CD14-positive monocyte (primary cell): ENCODE measurements around the gene MED15. TPM values are rescaled to one million over a fixed set of nuclear protein-coding genes. Genes with fewer than 3 reads are reported as not detected.
A peak's percentile ranks its signal among the peaks of the same experiment; 100 is the strongest.

Experiments used
- DNase-seq, 3 donors: peaks; one replicate each; pipeline ENCODE4 v3.0.0-alpha.2; 2011 to 2022
- H2AFZ ChIP-seq: 2 replicates; pipeline ENCODE4 v1.6.0; 2012; ENCODE audit warnings: mild to moderate bottlenecking, low read depth, low read length, inconsistent platforms; ENCODE audit not compliant: insufficient read depth, poor library complexity, severe bottlenecking
- H3K27ac ChIP-seq, 2 donors: 1 replicate in 1 of 2; 2 replicates in 1 of 2; pipeline ENCODE4 v1.5.1; 2012 to 2013; ENCODE audit warnings: low read length in 2 of 2, control low read depth in 1 of 2, inconsistent platforms in 1 of 2, low read depth in 1 of 2, mild to moderate bottlenecking in 1 of 2
- H3K27me3 ChIP-seq, 2 donors: one replicate each; pipeline versions ENCODE4 v1.6.0 to v1.6.1; 2011 to 2013; ENCODE audit warnings: low read length in 2 of 2; ENCODE audit not compliant: control insufficient read depth in 2 of 2, insufficient read depth in 2 of 2
- H3K36me3 ChIP-seq, 2 donors: replicated peaks in 1 of 2; 1 replicate in 1 of 2; 2 replicates in 1 of 2; pipeline versions ENCODE4 v1.5.1 to v1.6.1; 2012 to 2013; ENCODE audit warnings: low read length in 2 of 2, control low read depth in 1 of 2, inconsistent platforms in 1 of 2, mild to moderate bottlenecking in 1 of 2; ENCODE audit not compliant: insufficient read depth in 2 of 2, control insufficient read depth in 1 of 2
- H3K4me1 ChIP-seq, 2 donors: 1 replicate in 1 of 2; 2 replicates in 1 of 2; pipeline versions ENCODE4 v1.5.1 to v1.6.1; 2012 to 2013; ENCODE audit warnings: low read length in 2 of 2, control low read depth in 1 of 2, inconsistent platforms in 1 of 2, mild to moderate bottlenecking in 1 of 2, moderate library complexity in 1 of 2; ENCODE audit not compliant: insufficient read depth in 2 of 2, control insufficient read depth in 1 of 2
- H3K4me2 ChIP-seq: replicated peaks from 2 replicates; pipeline ENCODE3; 2012; ENCODE audit warnings: low read length, moderate library complexity, mild to moderate bottlenecking; ENCODE audit not compliant: poor library complexity, severe bottlenecking; ENCODE audit errors: extremely low read depth
- H3K4me3 ChIP-seq, 3 experiments: fragments of 200-600 bp in 1 of 3; sonication (generic) in 1 of 3; replicated peaks in 1 of 3; 1 replicate in 2 of 3; 2 replicates in 1 of 3; pipeline ENCODE4 v1.5.1; 2011 to 2013; ENCODE audit warnings: low read length in 3 of 3, mild to moderate bottlenecking in 3 of 3, control low read depth in 2 of 3, low read depth in 2 of 3, inconsistent platforms in 1 of 3, moderate library complexity in 1 of 3
- H3K79me2 ChIP-seq: 2 replicates; pipeline ENCODE4 v1.6.0; 2012; ENCODE audit warnings: mild to moderate bottlenecking, control low read depth, inconsistent platforms, low read length, moderate library complexity; ENCODE audit not compliant: insufficient read depth
- H3K9ac ChIP-seq: 2 replicates; pipeline ENCODE4 v1.6.0; 2017; ENCODE audit warnings: low read length, mild to moderate bottlenecking; ENCODE audit not compliant: insufficient read depth, poor library complexity, severe bottlenecking
- H3K9me3 ChIP-seq, 2 donors: replicated peaks in 1 of 2; 1 replicate in 1 of 2; 2 replicates in 1 of 2; pipeline versions ENCODE4 v1.5.1 to v1.6.1; 2012 to 2013; ENCODE audit warnings: low read length in 2 of 2, control low read depth in 1 of 2; ENCODE audit not compliant: control insufficient read depth in 1 of 2, insufficient read depth in 1 of 2
- H4K20me1 ChIP-seq: 2 replicates; pipeline ENCODE4 v1.6.0; 2012; ENCODE audit warnings: mild to moderate bottlenecking, low read length, control low read depth, moderate library complexity; ENCODE audit not compliant: insufficient read depth
- H3K27ac Mint-ChIP-seq, 7 donors: one replicate each; pipeline ENCODE4 v1.8.0; 2020; ENCODE audit warnings: mild to moderate bottlenecking in 7 of 7, mixed read lengths in 7 of 7, moderate library complexity in 6 of 7, inconsistent platforms in 2 of 7
- H3K27me3 Mint-ChIP-seq, 3 donors: one replicate each; pipeline ENCODE4 v1.8.0; 2021 to 2022; ENCODE audit warnings: low read depth in 3 of 3, mild to moderate bottlenecking in 3 of 3, mixed read lengths in 3 of 3, moderate library complexity in 3 of 3, inconsistent platforms in 1 of 3
- H3K36me3 Mint-ChIP-seq, 2 donors: one replicate each; pipeline ENCODE4 v1.8.0; 2020; ENCODE audit warnings: mixed read lengths in 2 of 2, inconsistent platforms in 1 of 2, mild to moderate bottlenecking in 1 of 2
- H3K4me1 Mint-ChIP-seq: one replicate; pipeline ENCODE4 v1.8.0; 2020; ENCODE audit warnings: mild to moderate bottlenecking, mixed read lengths
- H3K4me3 Mint-ChIP-seq, 2 donors: one replicate each; pipeline ENCODE4 v1.8.0; 2020; ENCODE audit warnings: mild to moderate bottlenecking in 2 of 2, mixed read lengths in 2 of 2, moderate library complexity in 1 of 2
- H3K9me3 Mint-ChIP-seq, 7 donors: one replicate each; pipeline ENCODE4 v1.8.0; 2020 to 2022; ENCODE audit warnings: mixed read lengths in 7 of 7, mild to moderate bottlenecking in 6 of 7, moderate library complexity in 6 of 7, inconsistent platforms in 2 of 7
- CTCF ChIP-seq: fragments of 200-600 bp; IDR thresholded peaks from one replicate; pipeline ENCODE4 v1.8.0; 2022; ENCODE audit warnings: antibody characterized with exemption, mild to moderate bottlenecking
- WGBS: methylation state at CpG from one replicate; pipeline ENCODE4 v1.1.5; 2013; ENCODE audit warnings: missing lambda C conversion rate; ENCODE audit not compliant: insufficient coverage; 5-methylcytosine and 5-hydroxymethylcytosine counted together
- intact Hi-C, 2 donors: fragments of 100-400 bp; cut with micrococcal nuclease; formaldehyde crosslinking; loops; one replicate each; pipeline versions ENCODE4 v1.15.0 to v1.15.1; 2023
- polyA plus RNA-seq, 3 donors: library from polyadenylated mRNA; depleted of rRNA in 1 of 3; unstranded in 2 of 3; stranded (reverse) in 1 of 3; fragments of 300-500 nt in 2 of 3; fragments of >200 nt in 1 of 3; fragmentation: Illumina TruSeq in 2 of 3; gene quantifications; 1 replicate in 2 of 3; 2 replicates in 1 of 3; pipeline ENCODE4 v1.2.3, GENCODE V29; 2012 to 2021

MED15 gene
- polyA plus RNA-seq, 3 donors = 10.0 to 126 (median 17.8) TPM

- Histone ChIP-seq H3K4me1 (peaks cover 0 to 6% of the 10 kb centered on the region in 2 donors), H3K9me3 (no peaks in the 10 kb centered on the region), H4K20me1 (peaks cover 100% of the 10 kb centered on the region), H2AFZ (no peak overlapping the region), H3K4me2 (no peak overlapping the region), H3K27me3 (no peaks in the 10 kb centered on the region), H3K9ac (no peak overlapping the region), H3K79me2 (peaks cover 59% of the 10 kb centered on the region), H3K27ac (no peak overlapping the region), H3K36me3 (peaks cover 66 to 97% of the 10 kb centered on the region in 2 donors), H3K4me3 (no peak overlapping the region)
- Mint-ChIP-seq H3K36me3 (peaks cover 75 to 86% of the 10 kb centered on the region in 2 donors), H3K27ac (peak overlapping the region in 3 of 7 donors; percentile 10 to 54 (median 48)), H3K4me1 (peaks cover 29% of the 10 kb centered on the region), H3K27me3 (peaks cover 0 to 2% (median 0%) of the 10 kb centered on the region in 3 donors), H3K4me3 (no peak overlapping the region), H3K9me3 (peaks cover 0 to 5% (median 0%) of the 10 kb centered on the region in 7 donors)
- no peak for TF ChIP-seq CTCF
- 88% methylated on average over 9 of the region's 15 CpGs for WGBS
- intact Hi-C loops = no loop called here
- DNase-seq = no peak
Measured at GRCh38 chr22:20552443-20553401, 45.3 kb downstream of the MED15 start.

GRCh38 chr22:20553947-20554741, 46.7 kb downstream of the MED15 start:
- H4K20me1 ChIP-seq = peaks cover 100% of the 10 kb centered on the region
- no peak overlapping the region for H3K4me2 ChIP-seq
- peaks cover 0 to 10% (median 2%) of the 10 kb centered on the region in 7 donors for H3K9me3 Mint-ChIP-seq
- no peak overlapping the region for H3K9ac ChIP-seq
- intact Hi-C loops = no loop called here
- H3K79me2 ChIP-seq = peaks cover 49% of the 10 kb centered on the region
- peaks cover 19% of the 10 kb centered on the region for H3K4me1 Mint-ChIP-seq
- H3K4me1 ChIP-seq = peaks cover 0 to 1% of the 10 kb centered on the region in 2 donors
- peaks cover 79 to 100% of the 10 kb centered on the region in 2 donors for H3K36me3 ChIP-seq
- DNase-seq = no peak
- WGBS = 100% methylated on average over 8 of the region's 8 CpGs
- no peak overlapping the region for H2AFZ ChIP-seq
- H3K27me3 Mint-ChIP-seq = peaks cover 0 to 2% (median 0%) of the 10 kb centered on the region in 3 donors
- H3K36me3 Mint-ChIP-seq = peaks cover 84 to 95% of the 10 kb centered on the region in 2 donors
- no peak overlapping the region for H3K27ac Mint-ChIP-seq
- no peak overlapping the region for H3K4me3 ChIP-seq
- H3K27me3 ChIP-seq = no peaks in the 10 kb centered on the region
- no peaks in the 10 kb centered on the region for H3K9me3 ChIP-seq
- no peak overlapping the region for H3K27ac ChIP-seq
- TF ChIP-seq CTCF = no peak
- H3K4me3 Mint-ChIP-seq = no peak overlapping the region
